ENCODE measurements around the gene CUX1.

DNA sequence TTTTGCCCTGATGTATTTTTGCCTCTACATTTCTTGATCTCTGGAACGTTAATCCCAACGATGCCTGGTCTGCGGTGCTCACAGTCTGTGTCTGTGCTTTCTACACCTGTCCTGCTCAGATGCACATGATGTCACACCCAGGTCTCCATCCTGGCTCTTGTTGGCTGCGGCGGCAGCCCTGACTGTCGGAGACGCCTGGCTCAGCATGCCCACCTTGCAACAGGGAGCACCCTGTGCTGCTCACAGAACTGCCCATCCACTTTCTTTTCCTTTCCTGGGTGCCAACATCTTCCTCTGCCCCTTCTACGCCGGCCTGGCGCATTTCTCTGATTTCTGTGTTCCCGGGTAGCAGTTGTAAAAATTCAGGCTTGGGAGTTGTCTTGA lies 106.2 kb downstream of the CUX1 start:
- TF ChIP-seq POLR2AphosphoS5 (IDR thresholded peaks at IDR 0.05; ENCODE audit: low read depth, low read length) (no peak), TAF1 (IDR thresholded peaks at IDR 0.05; ENCODE audit: borderline replicate concordance, low read depth, low read length) (no peak)

Measured in GM12892 (cell line).